NCI-H2029 treated with DMSO at 0.1 percent for 48 hours (cell line): ENCODE measurements around the gene PDE6G.
"Not testable (repeated sequence)": the region's sequence is repeated elsewhere in the genome, so short reads cannot be mapped to it uniquely, and the experiment has no call there.

ENCODE experiments used
- DNase-seq: peaks from one replicate; lab custom pipeline; 2025; lab: John Stamatoyannopoulos, UW

Gene PDE6G

GRCh38 chr17:81687770-81688541, 31.6 kb upstream of the PDE6G start:
- no peak for DNase-seq

- DNase-seq, result no peak
Observed at GRCh38 chr17:81686614-81687013, 30.3 kb upstream of the PDE6G start.

GRCh38 chr17:81685108-81685507, 28.8 kb upstream of the PDE6G start:
- no peak for DNase-seq

- DNase-seq, result no peak
Observed at GRCh38 chr17:81684442-81684911, 28.1 kb upstream of the PDE6G start.

GRCh38 chr17:81683584-81684441, 27.5 kb upstream of the PDE6G start, which contains the start of the genes ARL16 and HGS:
Gene ARL16, minus strand, starts transcription at chr17:81683797. Its CDS starts 44 bp downstream, at chr17:81683753.
Gene HGS, plus strand, starts transcription at chr17:81684011. Its CDS starts 56 bp downstream, at chr17:81684067.
- peak; percentile 82 for DNase-seq

- no peak for DNase-seq
Observed at GRCh38 chr17:81683208-81683583, 26.9 kb upstream of the PDE6G start.

GRCh38 chr17:81682565-81683207, 26.3 kb upstream of the PDE6G start:
- DNase-seq, result no peak

GRCh38 chr17:81681672-81682071, 25.3 kb upstream of the PDE6G start:
- no peak for DNase-seq

- no peak for DNase-seq
Observed at GRCh38 chr17:81680150-81680549, 23.8 kb upstream of the PDE6G start.

- no peak for DNase-seq
Observed at GRCh38 chr17:81676906-81677305, 20.6 kb upstream of the PDE6G start.

- DNase-seq, result not testable (repeated sequence)
Observed at GRCh38 chr17:81675515-81676221, 19.3 kb upstream of the PDE6G start.

GRCh38 chr17:81673561-81674258, 17.4 kb upstream of the PDE6G start:
- no peak for DNase-seq

GRCh38 chr17:81672954-81673353, 16.6 kb upstream of the PDE6G start:
- DNase-seq, result no peak

GRCh38 chr17:81672504-81672903, 16.2 kb upstream of the PDE6G start:
- DNase-seq, result no peak

- no peak for DNase-seq
Observed at GRCh38 chr17:81667754-81668153, 11.4 kb upstream of the PDE6G start.

GRCh38 chr17:81666342-81667191, 10.2 kb upstream of the PDE6G start, which contains the start of the genes CCDC137 and OXLD1:
Gene CCDC137, plus strand, starts transcription at chr17:81666737. Its CDS starts 30 bp downstream, at chr17:81666767.
Gene OXLD1, minus strand, starts transcription at chr17:81666605. Its CDS starts 28 bp downstream, at chr17:81666577.
- peak; percentile 63 for DNase-seq

- no peak for DNase-seq
Observed at GRCh38 chr17:81666092-81666341, 9.7 kb upstream of the PDE6G start.

- no peak for DNase-seq
Observed at GRCh38 chr17:81665205-81666091, 9.1 kb upstream of the PDE6G start.

GRCh38 chr17:81664051-81664470, 7.7 kb upstream of the PDE6G start:
- DNase-seq, result no peak
